Measurements from ENCODE around the gene SEPTIN12.

Gene SEPTIN12

DNA sequence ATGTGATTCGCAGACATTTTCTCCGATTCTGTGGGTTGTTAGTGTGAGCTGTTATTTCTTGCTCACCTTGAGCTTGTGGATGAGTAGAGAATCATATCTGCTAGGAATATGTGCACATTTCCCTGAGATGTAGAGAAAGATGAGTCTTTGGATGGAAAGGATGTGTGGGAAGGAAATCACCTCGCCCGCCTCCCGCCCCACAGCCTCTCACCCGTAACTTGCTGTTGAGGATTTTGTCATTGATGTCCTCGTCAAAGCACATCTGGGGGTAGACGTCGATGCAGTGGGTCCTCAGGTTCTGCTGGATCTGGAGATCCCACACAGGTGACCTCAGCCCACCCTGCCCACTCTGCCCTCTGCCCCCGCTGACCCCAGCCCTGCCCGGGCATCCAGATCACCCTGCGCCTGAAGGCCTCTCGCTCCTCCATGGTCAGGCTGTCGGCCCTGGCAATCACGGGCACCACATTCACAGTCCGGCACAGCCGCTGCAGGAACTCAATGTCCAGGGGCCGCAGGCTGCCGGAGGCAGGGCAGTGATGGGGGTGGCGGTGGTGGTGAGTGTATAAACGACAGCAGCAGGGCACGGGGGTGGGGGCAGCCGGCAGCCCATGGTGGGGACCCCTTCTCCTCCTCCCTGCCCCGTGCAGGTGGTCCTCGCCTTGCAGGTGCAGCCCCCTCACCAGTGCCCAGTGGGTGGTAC is 4.7 kb downstream of the SEPTIN12 start:
- no peak for DNase-seq

DNA sequence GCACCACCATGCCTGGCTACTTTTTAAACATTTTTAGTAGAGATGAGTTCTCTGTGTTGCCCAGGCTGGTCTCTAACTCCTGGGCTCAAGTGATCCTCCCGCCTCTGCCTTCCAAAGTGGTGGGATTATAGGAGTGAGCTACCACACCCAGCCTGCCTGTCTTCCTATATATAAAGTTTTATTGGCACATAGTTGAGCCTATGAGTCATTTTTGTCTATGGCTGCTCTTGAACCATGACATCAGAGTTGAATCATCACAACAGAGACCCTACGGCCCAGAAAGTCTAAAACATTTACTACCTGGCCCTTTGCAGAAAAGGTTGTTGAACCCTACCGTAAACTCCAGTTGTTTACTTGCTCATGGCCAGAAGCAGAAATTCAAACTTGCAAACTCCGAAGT is 7.9 kb downstream of the SEPTIN12 start:
- DNase-seq, result no peak

DNA sequence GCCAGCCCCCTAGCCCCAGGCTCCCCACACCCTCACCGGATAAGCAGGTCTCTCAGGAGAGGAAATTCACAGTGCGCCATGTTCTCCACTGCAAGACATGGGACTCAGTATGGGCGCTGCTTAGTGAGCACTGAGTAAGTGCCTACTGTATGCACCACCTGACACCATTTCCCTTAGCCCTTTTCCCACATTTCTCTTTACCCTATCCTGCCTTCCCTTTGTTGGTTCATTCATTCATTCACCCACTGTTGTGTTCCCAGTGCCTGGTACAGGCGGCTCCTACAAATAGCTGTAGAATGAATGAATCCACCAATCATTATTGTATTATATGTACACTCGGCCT is 10.1 kb downstream of the SEPTIN12 start:
- DNase-seq, result no peak

DNA sequence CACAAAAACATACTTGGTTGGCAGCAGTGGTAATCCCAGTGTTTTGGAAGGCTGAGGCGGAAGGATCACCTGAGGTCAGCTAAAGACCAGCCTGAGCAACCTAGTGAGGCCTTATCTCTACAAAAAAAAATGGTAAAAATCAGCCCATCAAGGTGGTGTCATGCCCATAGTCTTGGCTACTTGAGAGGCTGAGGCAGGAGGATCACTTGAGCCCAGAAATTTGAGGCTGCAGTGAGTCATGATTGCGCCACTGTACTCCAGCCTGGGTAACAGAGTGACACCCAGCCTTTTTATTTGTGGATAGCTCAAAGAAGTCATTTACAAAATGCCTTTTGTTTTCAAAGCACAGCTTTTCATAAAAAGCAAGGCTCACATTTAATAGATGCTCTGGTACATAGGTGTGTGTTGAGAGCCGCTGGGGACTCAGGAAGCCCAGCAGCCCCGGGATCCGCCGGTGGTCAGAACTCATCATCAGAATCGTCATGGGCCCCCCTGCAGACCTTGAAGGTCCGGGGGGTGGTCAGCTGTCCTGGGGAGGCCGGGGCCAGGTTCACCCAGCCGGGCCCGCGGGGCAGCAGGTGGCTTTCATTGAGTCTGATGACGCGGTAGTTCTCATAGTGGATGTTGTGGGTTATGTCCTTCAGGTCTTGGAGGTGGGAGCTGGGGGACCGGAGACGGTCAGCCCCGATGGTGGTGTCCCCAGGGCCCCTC is 10.7 kb downstream of the SEPTIN12 start:
- no peak for DNase-seq

DNA sequence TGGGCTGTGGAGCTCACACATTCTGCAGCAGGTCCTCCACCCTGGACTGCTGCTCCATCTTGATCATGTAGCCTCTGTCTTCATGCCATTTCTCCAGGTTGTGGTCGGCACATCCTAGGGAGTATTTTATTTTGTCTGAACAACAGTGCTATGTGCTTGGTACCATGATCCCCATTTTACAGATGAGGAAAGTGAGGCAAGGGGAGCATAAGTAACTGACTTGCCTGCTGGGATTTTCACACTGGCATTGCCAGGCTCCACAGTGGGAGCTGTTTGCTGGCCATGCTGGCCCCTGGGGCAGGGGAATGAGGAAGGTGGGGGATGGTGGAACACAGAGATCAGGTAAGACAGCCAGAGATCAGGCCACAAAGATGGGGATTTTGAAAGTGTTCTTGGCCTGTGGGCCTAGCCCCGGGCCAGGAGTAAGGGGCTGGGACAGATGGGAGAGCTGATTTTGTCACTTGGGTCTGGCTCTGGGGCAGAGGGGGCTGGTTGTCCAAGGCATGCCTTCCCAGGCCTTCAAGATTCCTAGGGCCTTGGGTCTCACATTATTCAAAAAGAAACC is 11.9 kb downstream of the SEPTIN12 start:
- no peak for DNase-seq

DNA sequence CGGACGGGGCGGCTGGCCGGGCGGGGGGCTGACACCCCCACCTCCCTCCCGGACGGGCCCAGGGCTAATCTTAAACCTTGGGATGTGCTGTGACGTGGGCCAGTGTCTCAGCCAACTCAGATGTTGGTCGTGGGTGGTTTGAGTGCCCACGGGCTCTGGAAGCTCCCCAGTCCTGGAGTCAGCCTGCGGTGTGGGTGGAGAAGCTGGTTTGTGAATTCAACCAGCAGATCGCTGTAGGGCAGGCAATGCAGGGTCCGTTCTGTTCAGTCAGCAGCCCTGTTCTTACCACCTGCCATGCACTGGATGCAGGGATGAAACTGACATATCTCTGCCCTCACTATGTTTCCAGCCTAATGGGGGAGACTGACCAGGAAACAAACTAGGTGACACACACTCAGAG is 13.1 kb downstream of the SEPTIN12 start:
- DNase-seq, result no peak

DNA sequence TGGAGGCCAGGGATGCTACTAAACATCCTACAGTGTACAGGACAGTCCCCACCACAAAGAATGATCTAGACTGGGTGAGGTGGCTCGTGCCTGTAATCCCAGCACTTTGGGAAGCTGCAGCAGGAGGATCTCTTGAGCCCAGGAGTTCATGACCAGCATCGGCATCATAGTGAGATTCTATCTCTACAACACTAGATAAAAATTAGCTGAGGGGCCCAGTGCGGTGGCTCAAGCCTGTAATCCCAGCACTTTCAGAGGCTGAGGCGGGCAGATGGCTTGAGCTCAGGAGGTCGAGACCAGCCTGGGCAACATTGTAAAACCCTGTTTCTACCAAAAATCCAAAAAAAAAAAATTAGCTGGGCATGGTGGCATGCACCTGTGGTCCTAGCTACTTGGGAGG is 15.8 kb downstream of the SEPTIN12 start:
- no peak for DNase-seq

DNA sequence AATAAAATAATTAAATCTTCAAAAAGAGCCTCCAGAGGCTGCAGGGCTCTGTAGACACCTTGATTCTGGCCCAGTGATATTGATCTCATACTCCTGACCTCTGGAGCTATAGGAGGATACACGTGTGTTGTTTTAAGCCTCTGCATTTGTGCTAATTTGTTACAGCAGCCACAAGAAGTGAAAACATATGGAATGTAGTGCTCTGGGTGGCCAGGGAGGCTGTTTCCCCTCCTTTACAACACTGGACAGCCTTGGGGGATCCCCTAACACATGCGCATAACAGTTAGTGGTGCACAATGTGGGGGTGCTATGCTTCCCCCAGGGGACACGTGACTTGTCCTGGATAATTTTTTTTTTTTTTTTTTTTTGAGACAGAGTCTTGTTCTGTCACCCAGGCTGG is 16.5 kb downstream of the SEPTIN12 start:
- no peak for DNase-seq

DNA sequence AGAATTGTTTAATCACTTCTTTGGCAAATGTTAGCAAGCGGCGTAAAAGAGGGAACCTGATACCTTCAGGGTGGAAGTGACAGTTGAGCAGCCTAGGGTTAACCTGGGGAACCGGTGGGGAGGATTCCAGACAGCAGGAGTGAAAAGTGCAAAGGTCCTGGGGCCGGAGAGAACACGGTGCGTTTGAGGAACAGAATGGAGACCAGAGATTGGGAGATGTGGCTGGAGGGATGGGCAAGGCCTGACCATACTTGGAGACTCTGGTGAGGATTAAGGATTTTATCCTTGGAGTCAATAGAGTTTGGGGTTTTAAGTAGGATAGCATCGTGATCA is 18.9 kb downstream of the SEPTIN12 start:
- no peak for DNase-seq

DNA sequence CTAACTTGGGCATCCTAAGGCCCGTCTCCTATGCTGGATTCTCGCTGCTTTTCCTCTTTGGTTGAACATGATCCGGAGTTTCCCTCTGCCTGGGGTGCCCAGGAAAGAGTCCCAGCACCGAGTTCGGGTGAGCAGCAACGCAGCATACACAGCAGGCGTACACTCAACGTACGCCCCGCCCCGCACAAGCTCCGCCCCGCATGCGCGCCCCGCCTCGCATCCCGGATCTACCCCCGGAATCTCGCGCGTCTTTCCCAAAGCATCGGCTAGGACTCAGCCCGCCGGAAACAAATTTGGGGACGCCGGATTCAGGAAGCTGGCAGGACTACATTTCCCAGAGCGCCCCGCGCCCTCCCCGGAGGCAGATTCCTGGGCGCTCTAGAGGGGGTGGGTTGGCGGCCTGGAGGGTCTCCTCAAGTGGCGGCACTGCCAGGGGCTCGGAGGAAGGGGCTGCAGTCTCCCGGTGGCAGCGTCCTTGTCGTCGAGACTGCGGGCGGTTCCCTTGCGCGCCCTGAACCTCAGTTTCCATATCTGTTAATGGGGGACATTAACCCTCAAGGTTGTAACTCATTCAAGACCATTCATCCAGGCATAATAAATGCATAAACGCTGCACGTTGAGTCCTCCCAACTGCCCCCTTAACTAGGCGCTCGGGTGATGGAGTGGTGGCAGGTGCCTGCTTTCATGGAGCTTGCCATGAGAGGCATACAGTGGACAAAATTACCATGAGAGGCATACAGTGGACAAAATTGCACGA is 19.4 kb downstream of the SEPTIN12 start:
- DNase-seq, result peak; percentile 77 to 82

DNA sequence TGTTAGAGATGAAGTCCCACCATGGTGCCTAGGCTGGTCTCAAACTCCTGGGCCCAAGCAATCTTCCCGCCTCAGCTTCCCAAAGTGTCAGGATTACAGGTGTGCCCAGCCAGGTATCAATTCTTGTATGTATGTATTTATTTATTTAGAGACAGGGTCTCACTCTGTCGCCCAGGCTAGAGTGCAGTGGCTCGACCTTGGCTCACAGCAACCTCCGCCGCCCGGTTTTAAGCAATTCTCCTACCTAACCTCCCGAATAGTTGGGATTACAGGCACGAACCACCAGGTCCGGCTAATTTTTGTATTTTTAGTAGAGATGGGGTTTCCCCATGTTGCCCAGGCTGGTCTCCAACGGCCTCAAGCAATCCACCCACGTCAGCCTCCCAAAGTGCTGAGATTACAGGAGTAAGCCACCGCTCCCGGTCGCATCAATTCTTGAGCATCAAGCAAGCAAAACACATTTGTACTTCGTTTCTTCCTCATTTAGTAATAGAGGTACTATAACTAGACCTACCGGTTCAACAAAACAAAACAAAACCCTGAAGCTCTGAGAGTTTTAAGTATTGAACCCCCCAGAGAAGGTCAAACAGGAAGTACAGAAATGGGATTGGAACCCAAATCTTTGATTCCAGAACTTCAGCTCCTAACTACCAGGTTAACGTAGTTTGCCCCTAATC is 20.1 kb downstream of the SEPTIN12 start:
- no peak for DNase-seq

DNA sequence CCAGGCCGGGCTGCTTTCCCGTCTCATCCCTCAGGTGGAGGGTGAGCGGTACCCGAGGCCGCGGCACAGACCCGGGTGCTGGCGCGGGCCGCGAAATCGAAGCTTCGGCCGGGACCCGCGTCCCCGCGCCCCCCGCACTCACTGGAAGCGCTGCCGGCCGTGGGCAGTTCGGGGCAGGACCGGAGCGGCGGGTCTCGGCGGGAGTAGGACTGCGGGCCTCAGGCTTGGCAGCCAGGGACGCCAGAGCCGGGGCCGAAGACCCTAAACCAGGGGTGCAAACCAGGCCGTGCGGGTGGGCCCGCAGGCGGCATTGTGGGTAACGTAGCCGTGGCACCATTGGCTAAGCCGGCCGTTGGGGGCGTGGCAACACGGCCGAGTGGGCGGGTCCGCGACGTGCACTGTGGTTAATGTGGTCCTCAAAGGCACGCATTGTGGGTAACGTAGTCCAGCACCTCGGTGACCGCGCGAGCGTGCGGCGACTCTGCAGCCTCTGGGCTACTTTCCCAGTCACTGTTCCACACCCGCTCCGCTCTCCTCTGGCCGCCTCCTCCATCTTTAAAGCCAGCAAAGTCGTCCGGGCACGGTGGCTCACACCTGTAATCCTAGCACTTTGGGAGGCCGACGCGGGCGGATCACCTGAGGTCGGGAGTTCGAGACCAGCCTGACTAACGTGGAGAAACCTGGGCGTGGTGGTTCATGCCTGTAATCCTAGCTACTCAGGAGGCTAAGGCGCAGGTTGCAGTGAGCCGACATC is 21.1 kb downstream of the SEPTIN12 start, which contains the start of gene ZNF500:
ZNF500 (minus strand) TSS at position 288 of the 754 bp plus-strand sequence. CDS start 1,184 bp downstream, outside the sequence.
- peak; percentile 77 to 84 for DNase-seq

DNA sequence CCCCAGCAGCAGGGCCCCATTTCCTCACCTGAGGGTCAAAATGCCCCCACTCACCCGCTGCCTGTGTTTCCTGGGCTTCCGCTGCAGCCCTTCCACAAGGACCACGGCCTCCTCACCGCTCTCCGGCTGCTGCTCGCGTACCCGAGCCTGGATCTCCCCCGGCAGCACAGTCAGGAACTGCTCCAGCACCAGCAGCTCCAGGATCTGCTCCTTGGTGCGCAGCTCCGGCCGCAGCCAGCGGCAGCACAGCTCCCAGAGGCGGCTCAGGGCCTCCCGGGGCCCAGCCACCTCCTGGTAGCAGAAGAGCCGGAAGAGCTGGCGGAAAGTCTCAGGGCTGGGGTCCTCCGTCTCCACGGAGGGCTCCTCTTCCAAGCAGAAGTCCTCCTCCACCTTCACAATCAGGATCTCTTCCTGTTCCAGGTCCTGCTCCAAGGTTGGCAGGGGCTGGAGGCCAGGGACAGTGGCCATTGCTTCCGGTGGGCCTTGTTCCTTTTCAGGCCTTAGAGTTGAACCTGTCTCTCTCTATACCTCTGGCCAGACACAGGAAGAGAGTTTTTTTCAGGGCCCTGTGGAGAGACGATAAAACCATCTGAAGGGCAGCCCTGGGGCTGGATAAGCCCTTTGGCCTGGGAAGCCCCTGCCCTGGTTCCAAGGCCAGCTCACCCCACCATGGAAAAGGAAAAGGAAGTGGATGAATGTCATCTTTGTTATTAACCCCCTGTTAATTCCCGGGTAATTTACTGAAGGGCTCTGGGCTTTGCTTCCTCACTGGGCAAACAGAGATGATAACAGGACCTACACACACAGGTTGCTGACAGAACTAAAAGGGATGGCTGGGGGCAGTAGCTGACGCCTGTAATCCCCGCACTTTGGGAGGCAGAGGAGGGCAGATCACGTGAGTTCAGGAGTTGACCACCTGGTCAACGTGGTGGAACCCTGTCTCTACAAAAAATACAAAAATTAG is 22.4 kb downstream of the SEPTIN12 start:
- no peak for DNase-seq

DNA sequence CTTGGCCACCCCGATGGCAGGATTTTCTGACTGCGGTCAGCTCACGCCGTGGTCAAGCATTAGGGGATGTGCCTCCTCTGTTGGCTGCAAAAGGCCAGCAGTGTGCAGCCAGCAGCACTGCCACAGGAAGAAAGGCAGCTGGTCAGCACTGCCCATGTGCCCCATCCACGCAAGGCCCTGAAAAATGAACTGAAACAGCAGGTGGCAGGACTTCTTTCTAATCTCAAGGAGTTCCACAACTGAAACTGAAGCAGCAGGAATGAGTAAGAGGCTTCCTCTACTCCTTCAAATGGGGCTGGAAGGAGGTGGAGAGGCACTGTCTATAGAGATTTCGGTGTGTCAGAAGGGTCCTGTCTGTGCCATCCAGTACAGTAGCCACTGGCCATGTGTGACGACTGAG is 24.4 kb downstream of the SEPTIN12 start:
- DNase-seq, result no peak

DNA sequence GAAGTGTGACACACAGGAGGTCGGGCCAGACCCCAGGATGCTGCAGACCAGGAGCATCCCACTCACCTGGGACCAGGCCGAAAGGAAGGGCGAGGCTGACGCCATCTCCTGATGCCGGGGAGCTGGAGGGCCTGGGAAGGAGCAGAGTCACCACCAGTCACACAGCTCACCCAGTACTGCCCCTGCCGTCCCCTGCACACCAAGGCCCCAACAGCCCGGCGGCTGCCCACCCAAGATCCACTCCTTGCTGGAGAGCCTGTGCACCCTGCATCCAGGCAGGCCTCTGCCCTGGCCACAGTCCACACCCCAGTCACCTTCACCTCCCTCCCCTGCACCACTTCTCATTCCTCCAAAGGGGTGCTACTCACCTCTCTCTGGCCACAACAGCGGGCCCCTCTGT is 25.9 kb downstream of the SEPTIN12 start:
- DNase-seq, result no peak

DNA sequence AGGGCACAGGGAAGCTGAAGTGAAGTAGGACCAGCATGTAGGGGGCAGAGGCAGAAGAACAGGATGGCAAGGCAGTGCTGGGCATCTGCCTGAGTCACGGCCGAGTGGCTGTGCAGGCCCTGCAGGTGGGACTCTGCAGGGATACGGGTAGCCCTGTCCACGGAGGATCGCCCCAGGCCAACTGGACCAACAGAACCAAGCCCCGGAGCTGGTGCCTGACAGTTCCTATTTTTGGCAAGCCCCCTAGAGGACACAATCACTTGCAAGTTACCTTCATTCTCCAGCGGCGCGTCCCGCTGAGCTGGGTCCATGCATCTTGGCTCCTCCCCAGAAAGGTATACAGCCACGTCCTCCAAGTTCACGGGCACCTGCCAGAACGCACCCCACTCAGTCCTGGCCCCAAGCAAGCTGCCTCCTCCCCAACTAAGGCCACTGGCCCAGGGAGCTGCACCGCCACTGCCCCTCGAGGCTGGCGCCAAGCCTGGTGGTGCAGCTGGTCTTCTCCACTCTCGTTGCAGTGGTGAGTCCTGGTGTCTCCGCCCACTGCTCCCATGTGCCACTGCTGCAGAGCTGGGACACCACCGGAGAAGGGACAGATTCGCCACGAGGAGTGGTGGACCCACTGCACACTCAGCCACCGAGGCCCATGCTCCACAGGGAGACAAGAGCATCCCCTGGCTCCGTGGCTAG is 27.8 kb downstream of the SEPTIN12 start:
- no peak for DNase-seq

DNA sequence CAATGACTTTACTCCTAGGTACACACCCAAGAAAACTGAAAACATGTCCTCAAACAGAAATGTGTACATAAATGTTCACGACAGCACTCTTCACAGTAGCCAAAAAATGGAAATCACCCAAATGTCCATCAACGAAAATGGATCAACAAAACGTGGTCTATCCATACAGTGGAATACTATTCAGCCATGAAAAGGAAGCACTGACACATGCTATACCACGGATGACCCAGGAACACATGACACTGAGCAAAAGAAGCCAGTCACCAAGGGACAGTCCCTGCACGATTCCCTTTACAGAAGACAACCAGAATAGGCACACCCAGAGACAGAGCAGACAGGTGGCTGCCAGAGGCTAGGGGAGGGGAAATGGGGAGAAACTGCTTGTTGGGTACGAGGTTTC is 32.5 kb downstream of the SEPTIN12 start:
- no peak for DNase-seq

DNA sequence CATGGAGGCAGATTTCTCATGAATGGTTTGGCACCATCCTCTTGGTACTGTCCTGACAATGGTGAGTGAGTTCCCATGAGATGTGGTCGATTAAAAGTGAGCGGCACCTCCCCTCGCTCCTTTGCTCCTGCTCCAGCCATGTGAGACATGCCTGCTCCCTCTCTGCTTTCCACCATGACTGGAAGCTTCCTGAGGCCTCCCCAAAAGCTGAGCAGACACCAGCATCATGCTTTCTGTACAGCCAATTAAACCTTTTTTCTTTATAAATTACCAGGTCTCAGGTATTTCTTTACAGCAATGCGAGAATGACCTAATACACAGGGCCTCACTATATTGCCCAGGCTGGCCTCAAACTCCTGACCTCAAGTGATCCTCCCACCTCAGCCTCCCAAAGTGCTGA is 33.3 kb downstream of the SEPTIN12 start:
- no peak for DNase-seq

DNA sequence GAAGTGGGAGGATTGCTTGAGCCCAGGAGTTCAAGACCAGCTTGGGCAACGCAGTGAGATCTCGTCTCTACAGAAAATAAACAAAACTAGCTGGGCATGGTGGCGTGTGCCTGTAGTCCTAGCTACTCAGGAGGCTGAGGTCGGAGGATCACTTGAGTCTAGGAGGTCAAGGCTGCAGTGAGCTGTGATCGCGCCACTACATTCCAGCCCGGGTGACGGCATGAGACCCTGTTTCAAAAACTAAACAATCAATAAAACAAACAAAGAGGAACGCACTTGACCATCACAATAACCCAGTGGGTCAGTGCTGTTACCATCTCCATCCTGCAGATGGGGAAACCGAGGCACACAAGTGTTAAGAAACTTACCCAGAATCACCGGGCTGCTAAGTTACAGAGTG is 34.9 kb downstream of the SEPTIN12 start:
- no peak for DNase-seq

DNA sequence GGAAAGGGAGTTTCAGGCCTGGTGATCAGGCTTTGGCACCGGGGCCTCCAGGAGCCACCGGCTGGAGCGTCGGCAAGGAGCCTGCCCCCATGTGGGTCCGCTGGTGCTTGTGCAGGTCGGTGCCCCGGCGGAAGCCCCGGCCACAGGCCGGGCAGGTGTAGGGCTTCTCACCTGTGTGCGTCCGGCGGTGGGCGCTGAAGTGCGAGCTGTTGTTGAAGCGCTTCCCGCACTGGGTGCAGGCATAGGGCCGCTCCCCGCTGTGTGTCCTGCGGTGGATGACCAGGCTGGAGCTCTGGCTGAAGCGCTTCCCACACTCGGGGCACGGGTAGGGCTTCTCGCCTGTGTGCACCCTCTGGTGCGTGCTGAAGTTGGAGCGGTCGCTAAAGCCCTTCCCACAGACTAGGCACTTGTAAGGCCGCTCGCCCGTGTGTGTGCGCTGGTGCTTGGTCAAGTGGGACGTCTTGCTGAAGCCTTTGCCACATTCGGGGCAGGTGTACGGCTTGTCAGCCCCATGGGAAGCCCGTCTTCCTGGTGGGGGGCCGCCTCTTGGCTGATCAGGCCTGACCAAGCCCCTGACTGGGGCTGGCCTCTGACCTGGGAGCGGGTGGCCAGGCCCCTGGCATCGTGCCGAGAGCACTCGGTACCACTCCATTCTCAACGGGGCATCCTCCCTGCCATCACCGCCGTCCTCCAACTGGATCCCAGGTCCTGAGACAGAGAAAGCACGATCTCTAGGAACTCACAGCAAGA is 35.6 kb downstream of the SEPTIN12 start:
- DNase-seq, result no peak
